Mesenchymal stem cell (in vitro differentiated cells and primary cell): ENCODE results near the gene NPBWR2.

Source experiments
- DNase-seq: peaks from one replicate; pipeline ENCODE4 v3.0.0-alpha.2; 2013
- H2AFZ ChIP-seq: one replicate; pipeline ENCODE4 v1.6.1; 2013; ENCODE audit warnings: low read depth, mild to moderate bottlenecking, control low read depth, inconsistent platforms, low read length, moderate library complexity
- H2AK5ac ChIP-seq: 2 replicates; pipeline ENCODE4 v1.6.1; 2013; ENCODE audit warnings: low read length, moderate library complexity, mild to moderate bottlenecking, inconsistent platforms; ENCODE audit not compliant: severe bottlenecking
- H2BK120ac ChIP-seq: one replicate; pipeline ENCODE4 v1.6.1; 2013; ENCODE audit warnings: low read depth, mild to moderate bottlenecking, inconsistent platforms, low read length, moderate library complexity
- H2BK12ac ChIP-seq, 2 experiments: one replicate each; pipeline ENCODE4 v1.6.1; 2013; ENCODE audit warnings: inconsistent platforms in 2 of 2, low read length in 2 of 2, mild to moderate bottlenecking in 2 of 2, moderate library complexity in 2 of 2, control low read depth in 1 of 2
- H2BK15ac ChIP-seq: one replicate; pipeline ENCODE4 v1.6.1; 2013; ENCODE audit warnings: mild to moderate bottlenecking, low read depth, inconsistent platforms; ENCODE audit not compliant: poor library complexity, severe bottlenecking
- H2BK5ac ChIP-seq: 2 replicates; pipeline ENCODE4 v1.6.1; 2013; ENCODE audit warnings: low read depth, mild to moderate bottlenecking, low read length, control low read depth, inconsistent platforms; ENCODE audit not compliant: poor library complexity, severe bottlenecking
- H3K14ac ChIP-seq, 2 experiments: one replicate each; pipeline ENCODE4 v1.6.1; 2013; ENCODE audit warnings: inconsistent platforms in 2 of 2, low read length in 2 of 2, control low read depth in 1 of 2, mild to moderate bottlenecking in 1 of 2, moderate library complexity in 1 of 2
- H3K18ac ChIP-seq, 2 experiments: one replicate each; pipeline ENCODE4 v1.6.1; 2013; ENCODE audit warnings: inconsistent platforms in 2 of 2, low read length in 2 of 2, control low read depth in 1 of 2, low read depth in 1 of 2, mild to moderate bottlenecking in 1 of 2
- H3K23ac ChIP-seq, 2 experiments: one replicate each; pipeline ENCODE4 v1.6.1; 2013; ENCODE audit warnings: inconsistent platforms in 2 of 2, low read length in 2 of 2, mild to moderate bottlenecking in 2 of 2, moderate library complexity in 2 of 2, control low read depth in 1 of 2
- H3K27ac ChIP-seq: 2 replicates; pipeline ENCODE4 v1.5.1; 2013; ENCODE audit warnings: mild to moderate bottlenecking, moderate library complexity, low read length, control low read depth, inconsistent platforms; ENCODE audit not compliant: poor library complexity, severe bottlenecking
- H3K27me3 ChIP-seq, 2 experiments: 2 replicates each; pipeline versions ENCODE4 v1.6.1 to v1.7.0; 2013; ENCODE audit warnings: low read length in 2 of 2, mild to moderate bottlenecking in 2 of 2, moderate library complexity in 2 of 2, control low read depth in 1 of 2, inconsistent platforms in 1 of 2; ENCODE audit not compliant: control insufficient read depth in 1 of 2, insufficient read depth in 1 of 2
- H3K36me3 ChIP-seq, 2 experiments: 2 replicates each; pipeline versions ENCODE4 v1.6.1 to v1.7.0; 2013; ENCODE audit warnings: low read length in 2 of 2, control low read depth in 1 of 2, inconsistent platforms in 1 of 2, low read depth in 1 of 2, mild to moderate bottlenecking in 1 of 2; ENCODE audit not compliant: insufficient read depth in 2 of 2, control insufficient read depth in 1 of 2
- H3K4ac ChIP-seq, 2 experiments: one replicate each; pipeline ENCODE4 v1.6.1; 2013; ENCODE audit warnings: inconsistent platforms in 2 of 2, low read length in 2 of 2, mild to moderate bottlenecking in 2 of 2, moderate library complexity in 2 of 2, control low read depth in 1 of 2, low read depth in 1 of 2
- H3K4me1 ChIP-seq: 2 replicates; pipeline ENCODE4 v1.6.1; 2013; ENCODE audit warnings: low read depth, low read length, control low read depth; ENCODE audit not compliant: control insufficient read depth, insufficient read depth
- H3K4me2 ChIP-seq: 2 replicates; pipeline ENCODE4 v1.6.1; 2013; ENCODE audit warnings: low read length, mild to moderate bottlenecking, inconsistent platforms; ENCODE audit not compliant: poor library complexity, severe bottlenecking
- H3K4me3 ChIP-seq, 2 experiments: 2 replicates each; pipeline versions ENCODE4 v1.5.1 to v1.7.0; 2013; ENCODE audit warnings: low read length in 2 of 2, mild to moderate bottlenecking in 2 of 2, control low read depth in 1 of 2, low read depth in 1 of 2; ENCODE audit not compliant: insufficient read depth in 1 of 2
- H3K79me1 ChIP-seq: replicated peaks from 2 replicates; pipeline ENCODE4 v1.6.1; 2013; ENCODE audit warnings: mild to moderate bottlenecking, control low read depth, low read length, inconsistent platforms; ENCODE audit not compliant: poor library complexity, severe bottlenecking
- H3K9ac ChIP-seq: 2 replicates; pipeline ENCODE4 v1.7.0; 2013; ENCODE audit warnings: mild to moderate bottlenecking, low read length, moderate library complexity
- H3K9me3 ChIP-seq: 2 replicates; pipeline ENCODE4 v1.7.0; 2013; ENCODE audit warnings: mild to moderate bottlenecking, low read length; ENCODE audit not compliant: control insufficient read depth
- H4K8ac ChIP-seq: one replicate; pipeline ENCODE4 v1.6.1; 2013; ENCODE audit warnings: inconsistent platforms, mild to moderate bottlenecking, low read length, moderate library complexity
- H4K91ac ChIP-seq: one replicate; pipeline ENCODE4 v1.6.1; 2013; ENCODE audit warnings: mild to moderate bottlenecking, low read length, inconsistent platforms
- WGBS: methylation state at CpG from one replicate; pipeline ENCODE4 v1.1.7; 2013; ENCODE audit warnings: mixed read lengths; 5-methylcytosine and 5-hydroxymethylcytosine counted together

NPBWR2 gene

DNA sequence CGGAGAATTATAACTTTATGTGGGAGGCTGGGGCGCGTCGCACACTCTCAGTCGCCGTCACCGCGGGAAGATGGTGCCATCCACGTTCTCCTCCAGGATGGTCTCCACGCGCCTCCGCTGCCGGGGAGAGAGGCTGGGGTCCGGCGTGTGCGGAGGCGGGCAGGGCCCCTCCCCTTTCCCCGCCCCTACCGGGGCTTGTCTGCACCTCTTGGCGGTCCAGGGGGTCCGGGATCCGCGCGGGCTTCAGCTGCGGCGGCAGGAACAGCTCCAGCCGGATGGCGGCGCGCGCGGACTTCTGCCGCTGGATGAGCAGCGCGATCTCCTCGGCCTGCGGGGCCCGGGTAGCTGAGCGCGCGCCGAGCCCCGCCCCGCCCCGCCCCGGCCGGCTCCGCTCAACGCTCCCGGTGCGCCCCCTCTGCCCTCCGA is 24.0 kb downstream of the NPBWR2 start:
- H3K4ac ChIP-seq = no peak overlapping the region
- no peak overlapping the region for H2BK12ac ChIP-seq
- peak overlapping the region; percentile 91 for H3K4me2 ChIP-seq
- H3K23ac ChIP-seq = no peak overlapping the region
- H4K91ac ChIP-seq = no peak overlapping the region
- no peak overlapping the region for H2BK120ac ChIP-seq
- H2BK5ac ChIP-seq = peak overlapping the region; percentile 46
- no peak overlapping the region for H2BK15ac ChIP-seq
- peaks cover 39% of the 10 kb centered on the region for H3K4me1 ChIP-seq
- DNase-seq = peak; percentile 80
- 5% methylated on average over 31 of the region's 52 CpGs for WGBS
- no peak overlapping the region for H3K27ac ChIP-seq
- H3K4me3 ChIP-seq = peak overlapping the region; percentile 61 to 72
- H3K27me3 ChIP-seq = peaks cover 37 to 55% of the 10 kb centered on the region in 2 experiments
- H3K79me1 ChIP-seq = peaks cover 6% of the 10 kb centered on the region
- H3K36me3 ChIP-seq = no peaks in the 10 kb centered on the region
- H3K18ac ChIP-seq = peak overlapping the region; percentile 55 to 71
- no peak overlapping the region for H3K9ac ChIP-seq
- H2AK5ac ChIP-seq = no peak overlapping the region
- H2AFZ ChIP-seq = peak overlapping the region; percentile 54
- H3K14ac ChIP-seq = no peak overlapping the region
- no peaks in the 10 kb centered on the region for H3K9me3 ChIP-seq
- no peak overlapping the region for H4K8ac ChIP-seq

DNA sequence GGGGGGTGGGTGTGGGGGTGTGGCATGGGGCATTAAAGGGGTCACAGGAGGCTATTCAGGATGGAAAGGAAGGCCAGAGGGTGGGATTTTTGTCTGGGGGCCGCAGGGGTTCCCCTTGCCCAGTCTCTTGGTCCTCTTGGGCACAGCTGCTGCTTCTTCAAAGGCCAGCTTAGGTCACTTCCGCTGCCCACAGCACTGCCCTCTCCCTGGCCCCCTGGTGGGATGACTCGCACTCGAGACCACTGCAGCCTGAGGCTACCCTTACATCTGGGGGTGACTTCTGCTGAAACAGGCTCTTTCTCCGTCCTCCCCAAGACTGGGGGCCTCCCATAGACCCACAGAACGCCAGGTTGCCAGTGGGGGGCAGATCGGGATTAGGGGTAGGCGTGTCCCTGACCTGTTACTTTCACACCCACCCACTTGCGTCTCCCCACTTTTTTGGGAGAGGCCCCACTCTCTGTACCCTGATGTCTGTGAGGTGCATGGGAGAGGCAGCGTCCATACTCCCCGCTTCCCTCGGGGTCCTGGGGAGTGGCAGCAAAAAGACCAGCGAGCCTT is 24.5 kb downstream of the NPBWR2 start:
- H3K27me3 ChIP-seq = peaks cover 33 to 51% of the 10 kb centered on the region in 2 experiments
- H2AK5ac ChIP-seq = no peak overlapping the region
- no peaks in the 10 kb centered on the region for H3K9me3 ChIP-seq
- H3K18ac ChIP-seq = no peak overlapping the region
- peak overlapping the region in 1 of 2 experiments; percentile 44 for H3K4me3 ChIP-seq
- peaks cover 11% of the 10 kb centered on the region for H3K79me1 ChIP-seq
- H3K14ac ChIP-seq = no peak overlapping the region
- H2BK15ac ChIP-seq = no peak overlapping the region
- no peaks in the 10 kb centered on the region for H3K36me3 ChIP-seq
- H3K4me1 ChIP-seq = peaks cover 44% of the 10 kb centered on the region
- H2BK120ac ChIP-seq = no peak overlapping the region
- no peak overlapping the region for H3K23ac ChIP-seq
- H3K4me2 ChIP-seq = peak overlapping the region; percentile 91
- no peak overlapping the region for H3K27ac ChIP-seq
- no peak overlapping the region for H2AFZ ChIP-seq
- no peak overlapping the region for H3K4ac ChIP-seq
- peak overlapping the region; percentile 47 for H4K8ac ChIP-seq
- 22% methylated on average over 13 of the region's 13 CpGs for WGBS
- no peak for DNase-seq
- peak overlapping the region; percentile 46 for H2BK5ac ChIP-seq
- no peak overlapping the region for H3K9ac ChIP-seq
- H4K91ac ChIP-seq = no peak overlapping the region
- H2BK12ac ChIP-seq = no peak overlapping the region

DNA sequence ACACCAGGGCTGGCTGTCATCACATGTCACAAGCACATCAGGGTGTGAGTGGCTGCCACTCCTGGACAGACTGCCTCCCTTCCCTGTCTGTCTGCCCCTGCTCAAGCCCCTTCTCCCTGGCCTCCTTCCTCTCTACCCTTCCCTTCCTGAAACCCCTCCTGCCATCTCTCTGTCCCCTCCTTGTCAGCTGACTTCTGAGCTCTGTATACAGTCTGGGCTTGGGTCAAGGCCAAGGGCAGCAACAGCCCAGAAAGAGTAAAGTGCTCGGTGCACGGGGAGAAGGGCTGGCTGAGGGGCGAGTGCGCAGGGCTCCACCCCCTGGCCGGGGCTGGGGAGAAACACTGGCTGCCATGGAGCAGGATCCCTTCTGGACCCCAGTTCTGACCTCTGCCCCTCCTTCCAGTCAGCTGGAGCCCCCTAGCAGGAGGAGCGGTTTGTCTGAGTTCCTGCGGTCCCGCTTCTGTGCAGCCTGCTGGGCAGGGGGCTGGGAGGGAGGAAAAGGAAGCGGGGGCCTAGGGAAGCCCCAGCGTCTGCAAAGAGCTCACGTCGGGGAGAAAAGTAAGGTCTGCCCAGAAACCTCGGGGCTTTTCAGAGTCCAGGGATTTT is 25.1 kb downstream of the NPBWR2 start:
- Histone ChIP-seq H3K27ac (no peak overlapping the region), H2BK5ac (no peak overlapping the region), H3K4me3 (no peak overlapping the region), H4K8ac (peak overlapping the region; percentile 31), H2AK5ac (peak overlapping the region; percentile 33), H3K79me1 (peaks cover 18% of the 10 kb centered on the region), H4K91ac (peak overlapping the region; percentile 48), H2BK120ac (no peak overlapping the region), H3K4me2 (no peak overlapping the region), H3K9me3 (no peaks in the 10 kb centered on the region), H3K36me3 (no peaks in the 10 kb centered on the region), H3K23ac (no peak overlapping the region), H3K4ac (no peak overlapping the region), H2BK12ac (no peak overlapping the region), H3K4me1 (peaks cover 50% of the 10 kb centered on the region), H3K9ac (no peak overlapping the region), H3K27me3 (peaks cover 28 to 47% of the 10 kb centered on the region in 2 experiments), H3K18ac (peak overlapping the region in 1 of 2 experiments; percentile 37), H3K14ac (no peak overlapping the region), H2BK15ac (peak overlapping the region; percentile 34), H2AFZ (no peak overlapping the region)
- DNase-seq = no peak
- WGBS = 11% methylated on average over 11 of the region's 13 CpGs

DNA sequence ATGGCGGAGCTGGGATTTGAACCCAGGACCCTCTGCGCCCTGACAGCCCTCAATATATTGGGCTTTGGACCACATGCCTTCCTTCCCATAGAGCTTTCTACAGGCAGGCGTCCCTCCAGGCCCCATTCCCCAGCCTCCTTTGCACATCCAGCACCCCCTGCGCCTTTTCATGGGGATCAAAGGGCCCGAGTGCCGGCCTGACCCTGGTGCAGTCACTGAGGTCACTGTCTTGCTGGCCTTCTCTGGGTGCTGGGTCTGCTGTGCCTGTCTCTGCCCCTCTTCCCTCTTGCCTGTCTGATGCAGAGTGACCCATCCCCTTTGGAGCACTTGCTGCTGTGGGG is 25.8 kb downstream of the NPBWR2 start:
- Histone ChIP-seq H3K4me2 (no peak overlapping the region), H4K8ac (no peak overlapping the region), H3K4me1 (peaks cover 50% of the 10 kb centered on the region), H3K27me3 (peaks cover 25 to 47% of the 10 kb centered on the region in 2 experiments), H3K18ac (no peak overlapping the region), H2BK120ac (no peak overlapping the region), H3K23ac (no peak overlapping the region), H3K14ac (no peak overlapping the region), H3K9ac (no peak overlapping the region), H3K9me3 (no peaks in the 10 kb centered on the region), H2AK5ac (no peak overlapping the region), H3K79me1 (peaks cover 24% of the 10 kb centered on the region), H2BK15ac (no peak overlapping the region), H2BK5ac (no peak overlapping the region), H2BK12ac (peak overlapping the region in 1 of 2 experiments; percentile 51), H3K27ac (no peak overlapping the region), H3K4ac (no peak overlapping the region), H4K91ac (no peak overlapping the region), H3K4me3 (no peak overlapping the region), H3K36me3 (peaks cover 0 to 5% of the 10 kb centered on the region in 2 experiments), H2AFZ (no peak overlapping the region)
- WGBS = 95% methylated on average over 6 of the region's 6 CpGs
- DNase-seq = no peak
